IMR-90 (cell line): Measurements from ENCODE around the gene MZT1. TPM values are rescaled to one million over a fixed set of nuclear protein-coding genes. Genes with fewer than 3 reads are reported as not detected.

ENCODE experiments used
- ATAC-seq: fragments of 200-7000 bp; cut with Tn5 transposase; 2 replicates; pipeline ENCODE4 v1.9.1; 2020; ENCODE audit warnings: low read depth, mild to moderate bottlenecking, moderate library complexity
- BruUV-seq: library from RNA; stranded (reverse); fragments of 400-500 nt; replicated peaks from 2 replicates; lab custom pipeline; 2021; lab: Mats Ljungman, UMichigan
- CTCF ChIA-PET: fragments of 300-600 bp; formaldehyde crosslinking; extraction: SDS; loops from one replicate; lab custom pipeline; 2021; ENCODE audit warnings: antibody characterized with exemption; lab: Yijun Ruan, JAX
- POLR2A ChIA-PET: fragments of 300-600 bp; sonication (Branson Sonifier 250); formaldehyde crosslinking; loops from one replicate; lab custom pipeline; 2022; ENCODE audit warnings: antibody characterized with exemption; ENCODE audit not compliant: unreplicated experiment; lab: Charles Lee
- DNase-seq: peaks from one replicate; pipeline ENCODE4 v3.0.0; 2013
- H2AFZ ChIP-seq: replicated peaks from 2 replicates; pipeline ENCODE3; 2013; ENCODE audit warnings: low read length, mild to moderate bottlenecking; ENCODE audit not compliant: poor library complexity
- H2AK5ac ChIP-seq: 2 replicates; pipeline ENCODE4 v1.6.1; 2013; ENCODE audit warnings: low read depth, low read length, inconsistent platforms
- H2AK9ac ChIP-seq: replicated peaks from 2 replicates; pipeline ENCODE3; 2013; ENCODE audit warnings: mild to moderate bottlenecking, low read depth, low read length, moderate library complexity; ENCODE audit not compliant: poor library complexity
- H2BK120ac ChIP-seq: 2 replicates; pipeline ENCODE4 v1.6.1; 2013; ENCODE audit warnings: low read depth, low read length, inconsistent platforms
- H2BK15ac ChIP-seq: 3 replicates; pipeline ENCODE4 v1.6.1; 2013; ENCODE audit warnings: low read depth, low read length, inconsistent platforms
- H2BK20ac ChIP-seq: 2 replicates; pipeline ENCODE4 v1.6.1; 2013; ENCODE audit warnings: low read depth, mild to moderate bottlenecking, inconsistent platforms, low read length, moderate library complexity
- H2BK5ac ChIP-seq: 2 replicates; pipeline ENCODE4 v1.6.1; 2013; ENCODE audit warnings: mild to moderate bottlenecking, low read depth, low read length, inconsistent platforms; ENCODE audit not compliant: poor library complexity, severe bottlenecking
- H3K14ac ChIP-seq: replicated peaks from 2 replicates; pipeline ENCODE4 v1.6.1; 2013; ENCODE audit warnings: low read depth, low read length, inconsistent platforms
- H3K18ac ChIP-seq: 2 replicates; pipeline ENCODE4 v1.6.1; 2013; ENCODE audit warnings: low read depth, low read length, control low read depth
- H3K23ac ChIP-seq: 2 replicates; pipeline ENCODE4 v1.6.1; 2013; ENCODE audit warnings: low read depth, low read length, inconsistent platforms
- H3K27ac ChIP-seq: 2 replicates; pipeline ENCODE4 v1.5.1; 2013; ENCODE audit warnings: mild to moderate bottlenecking, control low read depth, low read length; ENCODE audit not compliant: insufficient read depth
- H3K27me3 ChIP-seq: 2 replicates; pipeline ENCODE4 v1.6.1; 2013; ENCODE audit warnings: low read length; ENCODE audit not compliant: control insufficient read depth, insufficient read depth
- H3K36me3 ChIP-seq: 2 replicates; pipeline ENCODE4 v1.6.1; 2013; ENCODE audit warnings: low read length, mixed read lengths; ENCODE audit not compliant: control insufficient read depth, insufficient read depth
- H3K4ac ChIP-seq: 2 replicates; pipeline ENCODE4 v1.6.1; 2013; ENCODE audit warnings: low read depth, low read length, inconsistent platforms
- H3K4me1 ChIP-seq: 2 replicates; pipeline ENCODE4 v1.6.1; 2013; ENCODE audit warnings: low read length, mixed read lengths; ENCODE audit not compliant: control insufficient read depth, insufficient read depth
- H3K4me2 ChIP-seq: 2 replicates; pipeline ENCODE4 v1.6.1; 2013; ENCODE audit warnings: low read depth, mild to moderate bottlenecking, control low read depth, low read length, moderate library complexity
- H3K4me3 ChIP-seq: 2 replicates; pipeline ENCODE4 v1.5.1; 2013; ENCODE audit warnings: low read depth, mild to moderate bottlenecking, control low read depth, low read length, moderate library complexity; ENCODE audit not compliant: insufficient read depth
- H3K56ac ChIP-seq: 2 replicates; pipeline ENCODE4 v1.6.1; 2013; ENCODE audit warnings: low read length, inconsistent platforms; ENCODE audit not compliant: insufficient read depth; ENCODE audit errors: extremely low read depth
- H3K79me1 ChIP-seq, 2 experiments: 2 replicates each; pipeline ENCODE4 v1.6.1; 2013; ENCODE audit warnings: low read length in 2 of 2, inconsistent platforms in 1 of 2, low read depth in 1 of 2
- H3K9ac ChIP-seq: 2 replicates; pipeline ENCODE4 v1.6.1; 2013; ENCODE audit warnings: low read depth, low read length, control low read depth
- H3K9me1 ChIP-seq: 2 replicates; pipeline ENCODE4 v1.6.1; 2013; ENCODE audit warnings: low read length, inconsistent platforms; ENCODE audit not compliant: insufficient read depth
- H3K9me3 ChIP-seq: 2 replicates; pipeline ENCODE4 v1.6.1; 2013; ENCODE audit warnings: low read length; ENCODE audit not compliant: control insufficient read depth, insufficient read depth
- H4K20me1 ChIP-seq: 2 replicates; pipeline ENCODE4 v1.6.1; 2013; ENCODE audit warnings: low read length, inconsistent platforms; ENCODE audit not compliant: insufficient read depth
- H4K5ac ChIP-seq: 2 replicates; pipeline ENCODE4 v1.6.1; 2013; ENCODE audit warnings: mild to moderate bottlenecking, low read depth, low read length, control low read depth
- H4K8ac ChIP-seq, 2 experiments: 2 replicates each; pipeline ENCODE4 v1.6.1; 2013; ENCODE audit warnings: low read depth in 2 of 2, low read length in 2 of 2, control low read depth in 1 of 2, inconsistent platforms in 1 of 2
- H4K91ac ChIP-seq: 2 replicates; pipeline ENCODE4 v1.6.1; 2013; ENCODE audit warnings: low read depth, low read length, inconsistent platforms; ENCODE audit not compliant: insufficient read depth
- BHLHE40 ChIP-seq: fragments of 150-350 bp; IDR thresholded peaks from 2 replicates; pipeline ENCODE4 v1.6.1; 2016; ENCODE audit warnings: mild to moderate bottlenecking, low read depth, low read length
- CEBPB ChIP-seq: IDR thresholded peaks from 2 replicates; pipeline ENCODE4 v1.6.1; 2012; ENCODE audit warnings: low read depth, low read length, improper control_type of control experiment
- CHD1 ChIP-seq: IDR thresholded peaks from 2 replicates; pipeline ENCODE4 v1.6.1; 2012; ENCODE audit warnings: low read depth, low read length, improper control_type of control experiment
- ELK1 ChIP-seq: fragments of 150-350 bp; IDR thresholded peaks from 2 replicates; pipeline ENCODE4 v1.6.1; 2016; ENCODE audit warnings: low read depth, mild to moderate bottlenecking, low read length, moderate library complexity, borderline replicate concordance
- FOS ChIP-seq: fragments of 150-350 bp; IDR thresholded peaks from 2 replicates; pipeline ENCODE4 v1.6.1; 2016; ENCODE audit warnings: low read depth, low read length
- MAFK ChIP-seq: IDR thresholded peaks from 2 replicates; pipeline ENCODE4 v1.6.1; 2012; ENCODE audit warnings: low read depth, low read length, improper control_type of control experiment
- MXI1 ChIP-seq: IDR thresholded peaks from 2 replicates; pipeline ENCODE4 v1.6.1; 2012; ENCODE audit warnings: low read depth, mild to moderate bottlenecking, low read length, moderate library complexity, borderline replicate concordance
- POLR2A ChIP-seq: IDR thresholded peaks from 2 replicates; pipeline ENCODE4 v1.6.1; 2012; ENCODE audit warnings: mild to moderate bottlenecking, low read depth, low read length
- RAD21 ChIP-seq: IDR thresholded peaks from 2 replicates; pipeline ENCODE4 v1.6.1; 2012; ENCODE audit warnings: low read length, improper control_type of control experiment
- WGBS, 2 experiments: methylation state at CpG; one replicate each; pipeline versions ENCODE4 v1.1.5 to v1.1.7; 2013; ENCODE audit warnings: missing lambda C conversion rate in 2 of 2; ENCODE audit not compliant: insufficient read length in 1 of 2; ENCODE audit errors: extremely low coverage in 2 of 2; 5-methylcytosine and 5-hydroxymethylcytosine counted together
- dilution Hi-C: fragments of 300-500 bp; cut with HindIII; formaldehyde crosslinking; loops from one replicate; pipeline ENCODE4 v1.14.3; 2018; ENCODE audit warnings: low sequenced_read_pairs; ENCODE audit not compliant: unreplicated experiment
- in situ Hi-C: fragments of 300-500 bp; cut with MboI; formaldehyde crosslinking; loops from 3 replicates; pipeline ENCODE4 v1.14.3; 2019; ENCODE audit warnings: low sequenced_read_pairs, inconsistent platforms, mixed read lengths
- intact Hi-C: fragments of 100-400 bp; cut with micrococcal nuclease; formaldehyde crosslinking; loops from 2 replicates; pipeline ENCODE4 v1.10.0; 2022
- polyA plus RNA-seq, 3 experiments: library from polyadenylated mRNA; depleted of rRNA; stranded (reverse); fragments of >200 nt; gene quantifications; 2 replicates each; pipeline ENCODE4 v1.2.3, GENCODE V29; 2012; ENCODE audit warnings: low replicate concordance in 1 of 3
- total RNA-seq: library from RNA; depleted of rRNA; stranded (reverse); fragments of >200 nt; gene quantifications from 2 replicates; pipeline ENCODE4 v1.2.3, GENCODE V29; 2012

The MZT1 gene
- total and polyA plus RNA-seq, 2 of the 4 experiments (the other 2 are of a cell fraction), result 3.6 to 5.3 TPM

GRCh38 chr13:72680353-72680752 lies 47.1 kb downstream of the MZT1 start:
- no peak overlapping the region for H3K27ac ChIP-seq
- H3K27me3 ChIP-seq, result no peaks in the 10 kb centered on the region
- H4K8ac ChIP-seq, result no peak overlapping the region
- no peaks in the 10 kb centered on the region for H4K20me1 ChIP-seq
- no peaks in the 10 kb centered on the region for H3K36me3 ChIP-seq
- ChIA-PET CTCF (no interaction called here), POLR2A (no interaction called here)
- no peak overlapping the region for H2BK20ac ChIP-seq
- no peak overlapping the region for H3K23ac ChIP-seq
- no peak for DNase-seq
- H2AK9ac ChIP-seq, result no peak overlapping the region
- no peaks in the 10 kb centered on the region for H3K79me1 ChIP-seq
- no peak overlapping the region for H2AK5ac ChIP-seq
- no peaks in the 10 kb centered on the region for H3K4me1 ChIP-seq
- TF ChIP-seq BHLHE40 (no peak), CHD1 (no peak), MXI1 (no peak), FOS (no peak), MAFK (no peak), ELK1 (no peak), RAD21 (no peak), POLR2A (no peak), CEBPB (no peak)
- no peak overlapping the region for H2BK15ac ChIP-seq
- in situ Hi-C loops (loop anchor here (25.0 kb wide), 1 partner anchor 1718 kb away; no protein-coding TSS in a partner anchor), intact Hi-C loops (no loop called here), dilution Hi-C loops (no loop called here)
- no peak overlapping the region for H4K5ac ChIP-seq
- H2BK5ac ChIP-seq, result no peak overlapping the region
- ATAC-seq, result no peak
- no peak overlapping the region for H3K56ac ChIP-seq
- H3K4ac ChIP-seq, result no peak overlapping the region
- H3K14ac ChIP-seq, result no peak overlapping the region
- no peak overlapping the region for H3K4me3 ChIP-seq
- no peaks in the 10 kb centered on the region for H3K9me3 ChIP-seq
- H3K4me2 ChIP-seq, result no peak overlapping the region
- no peak overlapping the region for H3K18ac ChIP-seq
- no CpG with 5 or more reads among the region's 1 CpG for WGBS, 2 experiments
- H4K91ac ChIP-seq, result no peak overlapping the region
- BruUV-seq, result no TSS peak
- H3K9ac ChIP-seq, result no peak overlapping the region
- H3K9me1 ChIP-seq, result no peaks in the 10 kb centered on the region
- H2AFZ ChIP-seq, result no peak overlapping the region
- H2BK120ac ChIP-seq, result no peak overlapping the region
